ENCODE measurements around the gene CLPTM1L.
"Not testable (repeated sequence)": the region's sequence is repeated elsewhere in the genome, so short reads cannot be mapped to it uniquely, and the experiment has no call there.

The CLPTM1L gene

DNA sequence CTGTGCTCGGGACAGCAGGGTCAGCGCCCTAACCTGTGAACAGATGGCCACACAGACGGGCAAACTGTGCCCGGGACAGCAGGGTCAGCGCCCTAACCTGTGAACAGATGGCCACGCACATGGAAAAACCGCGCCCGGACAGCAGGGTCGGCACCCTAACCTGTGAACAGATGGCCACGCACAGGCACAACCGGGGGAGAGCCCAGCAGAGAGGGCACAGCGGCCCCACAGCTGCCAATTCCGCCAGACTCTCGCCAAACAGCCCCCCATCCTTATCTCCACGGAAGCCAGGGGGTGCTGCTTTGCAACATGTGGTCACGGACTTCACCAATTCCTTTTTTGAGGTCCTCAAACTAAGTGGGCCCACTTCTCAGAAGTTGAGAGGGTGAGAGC lies 5.1 kb downstream of the CLPTM1L start:
- H3K4me3 Mint-ChIP-seq, H3K9me3 Mint-ChIP-seq, H3K27me3 Mint-ChIP-seq, H3K27ac Mint-ChIP-seq: not testable (repeated sequence)
- Mint-ChIP-seq H3K36me3 (peaks cover 13% of the 10 kb centered on the region), H3K4me1 (peaks cover 38% of the 10 kb centered on the region)

DNA sequence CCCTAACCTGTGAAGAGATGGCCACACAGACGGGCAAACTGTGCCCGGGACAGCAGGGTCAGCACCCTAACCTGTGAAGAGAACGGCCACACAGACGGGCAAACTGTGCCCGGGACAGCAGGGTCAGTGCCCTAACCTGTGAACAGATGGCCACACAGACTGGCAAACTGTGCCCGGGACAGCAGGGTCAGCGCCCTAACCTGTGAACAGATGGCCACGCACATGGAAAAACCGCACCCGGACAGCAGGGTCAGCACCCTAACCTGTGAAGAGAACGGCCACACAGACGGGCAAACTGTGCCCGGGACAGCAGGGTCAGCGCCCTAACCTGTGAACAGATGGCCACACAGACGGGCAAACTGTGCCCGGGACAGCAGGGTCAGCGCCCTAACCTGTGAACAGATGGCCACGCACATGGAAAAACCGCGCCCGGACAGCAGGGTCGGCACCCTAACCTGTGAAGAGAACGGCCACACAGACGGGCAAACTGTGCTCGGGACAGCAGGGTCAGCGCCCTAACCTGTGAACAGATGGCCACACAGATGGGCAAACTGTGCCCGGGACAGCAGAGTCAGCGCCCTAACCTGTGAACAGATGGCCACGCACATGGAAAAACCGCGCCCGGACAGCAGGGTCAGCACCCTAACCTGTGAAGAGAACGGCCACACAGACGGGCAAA lies 5.6 kb downstream of the CLPTM1L start:
- H3K4me3 Mint-ChIP-seq, H3K27me3 Mint-ChIP-seq, H3K27ac Mint-ChIP-seq, H3K9me3 Mint-ChIP-seq: not testable (repeated sequence)
- Mint-ChIP-seq H3K36me3 (peaks cover 13% of the 10 kb centered on the region), H3K4me1 (peaks cover 38% of the 10 kb centered on the region)

DNA sequence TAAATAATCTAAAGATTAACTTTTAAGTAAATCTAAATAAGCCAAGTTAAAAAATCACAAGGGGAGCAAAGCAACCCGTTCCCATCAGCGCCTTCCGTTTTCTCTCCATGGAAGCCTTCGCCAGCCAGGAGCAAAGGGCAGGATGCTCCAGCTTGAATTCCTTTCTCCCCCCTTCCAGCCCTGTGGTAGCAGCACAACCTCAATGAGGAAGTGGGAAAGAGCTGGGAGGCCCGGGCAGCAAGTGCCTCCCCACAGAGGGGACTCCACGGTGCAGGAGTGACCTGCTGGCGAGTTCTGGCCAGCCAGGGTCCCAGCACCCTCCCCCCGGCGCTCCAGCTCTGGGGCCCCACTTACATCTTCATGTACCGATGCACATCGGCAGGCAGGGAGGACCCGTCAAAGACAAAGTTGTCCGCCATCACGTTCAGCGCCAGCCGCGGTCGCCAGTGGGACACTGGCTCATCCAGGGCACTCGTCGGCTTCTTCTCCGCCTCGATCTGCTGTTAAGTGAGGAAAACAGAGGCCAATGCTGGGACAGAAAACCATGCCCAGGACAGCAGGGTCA lies 6.3 kb downstream of the CLPTM1L start:
- H3K36me3 Mint-ChIP-seq = peaks cover 8% of the 10 kb centered on the region
- H3K27me3 Mint-ChIP-seq = no peaks in the 10 kb centered on the region
- no peak overlapping the region for H3K4me3 Mint-ChIP-seq
- no peak overlapping the region for H3K27ac Mint-ChIP-seq
- peaks cover 32% of the 10 kb centered on the region for H3K4me1 Mint-ChIP-seq
- no peaks in the 10 kb centered on the region for H3K9me3 Mint-ChIP-seq

DNA sequence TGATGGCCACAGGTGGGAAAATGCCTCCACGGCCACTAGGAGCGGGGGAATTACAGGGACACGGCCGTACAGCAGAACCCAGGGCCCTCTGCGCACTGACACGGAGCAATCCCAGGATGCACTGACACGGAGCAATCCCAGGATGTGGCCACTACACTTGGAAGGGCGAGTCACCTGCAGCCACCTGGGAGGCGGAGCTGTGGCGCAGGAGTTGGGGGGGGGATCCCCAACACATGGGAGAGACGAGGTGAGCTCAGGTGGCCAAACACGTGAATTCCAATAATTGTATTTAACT lies 6.8 kb downstream of the CLPTM1L start:
- peaks cover 10% of the 10 kb centered on the region for H3K36me3 Mint-ChIP-seq
- peaks cover 29% of the 10 kb centered on the region for H3K4me1 Mint-ChIP-seq
- H3K27me3 Mint-ChIP-seq = no peaks in the 10 kb centered on the region
- H3K9me3 Mint-ChIP-seq = no peaks in the 10 kb centered on the region
- H3K4me3 Mint-ChIP-seq = no peak overlapping the region
- H3K27ac Mint-ChIP-seq = no peak overlapping the region

DNA sequence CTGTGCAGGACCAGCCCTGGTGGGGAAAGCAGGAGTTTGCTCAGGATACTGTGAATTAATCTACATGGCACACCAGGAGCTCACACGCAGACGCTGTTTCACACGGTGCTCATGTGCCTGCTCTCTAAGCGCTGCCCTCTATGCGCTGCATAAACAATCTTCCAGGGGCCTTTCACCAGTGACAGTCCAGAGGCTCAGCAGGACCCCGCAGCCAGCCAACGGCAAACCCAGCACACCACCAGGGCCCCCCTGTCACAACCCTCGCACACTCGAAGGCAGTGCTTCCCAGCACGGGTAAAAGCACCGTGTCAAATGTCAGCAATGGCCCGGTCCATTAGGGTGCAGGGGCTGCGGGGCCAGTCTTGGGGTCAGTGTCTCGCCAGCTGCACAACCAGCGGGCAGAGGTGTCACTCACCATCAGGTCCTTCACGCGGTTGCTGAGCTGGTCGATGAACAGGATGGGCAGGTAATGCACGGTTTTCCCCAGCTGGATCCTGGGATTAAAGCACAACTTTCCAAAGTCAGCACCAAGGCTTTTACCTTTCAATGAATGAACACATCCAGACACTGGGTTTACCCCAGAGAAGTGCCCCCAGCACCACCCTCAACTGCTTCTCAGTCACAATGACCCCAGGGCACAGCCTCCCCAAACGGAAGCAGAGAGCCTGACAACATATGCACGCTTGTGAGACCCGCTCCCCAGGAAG lies 7.3 kb downstream of the CLPTM1L start:
- Mint-ChIP-seq H3K36me3 (peaks cover 9% of the 10 kb centered on the region), H3K27me3 (no peaks in the 10 kb centered on the region), H3K9me3 (no peaks in the 10 kb centered on the region), H3K4me3 (no peak overlapping the region), H3K4me1 (peaks cover 27% of the 10 kb centered on the region), H3K27ac (no peak overlapping the region)

DNA sequence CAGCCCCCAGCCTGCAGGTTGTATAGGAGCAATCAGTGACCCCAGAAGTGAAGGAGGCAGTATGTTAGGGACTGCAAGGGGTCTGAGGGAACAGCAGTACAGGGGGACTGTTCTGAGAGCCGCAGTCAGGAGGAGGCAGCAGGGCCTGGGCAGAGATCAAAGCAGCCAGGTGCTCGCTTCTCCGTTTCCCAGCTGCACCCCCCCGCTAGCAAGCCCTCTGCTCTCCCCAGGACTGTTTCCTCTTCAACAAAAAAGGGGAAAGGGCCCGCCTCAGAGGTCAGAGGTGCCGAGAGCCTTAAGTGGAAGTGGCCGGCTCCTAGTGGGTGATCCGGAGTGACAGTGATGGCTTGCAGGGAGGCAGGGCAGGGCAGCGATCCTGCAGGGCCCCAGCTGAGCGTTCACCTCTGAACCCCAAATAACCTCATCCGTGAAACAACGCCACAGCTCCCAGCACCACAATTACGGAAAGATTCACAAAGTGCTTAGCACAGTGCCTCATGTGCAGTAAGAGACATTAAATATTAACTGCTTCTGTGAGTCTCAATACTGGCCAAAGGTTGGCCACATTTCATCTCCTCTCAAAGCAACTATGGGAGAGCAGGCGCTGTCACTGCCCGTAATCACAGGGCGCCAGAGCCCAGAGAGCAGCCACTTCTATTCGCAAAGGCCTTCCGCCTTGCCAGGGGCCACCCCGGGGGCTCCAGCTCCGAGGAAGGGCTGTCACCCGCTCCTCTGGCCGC lies 8.0 kb downstream of the CLPTM1L start:
- no peaks in the 10 kb centered on the region for H3K9me3 Mint-ChIP-seq
- no peak overlapping the region for H3K4me3 Mint-ChIP-seq
- no peak overlapping the region for H3K27ac Mint-ChIP-seq
- H3K36me3 Mint-ChIP-seq = peaks cover 9% of the 10 kb centered on the region
- H3K27me3 Mint-ChIP-seq = no peaks in the 10 kb centered on the region
- H3K4me1 Mint-ChIP-seq = peaks cover 25% of the 10 kb centered on the region

DNA sequence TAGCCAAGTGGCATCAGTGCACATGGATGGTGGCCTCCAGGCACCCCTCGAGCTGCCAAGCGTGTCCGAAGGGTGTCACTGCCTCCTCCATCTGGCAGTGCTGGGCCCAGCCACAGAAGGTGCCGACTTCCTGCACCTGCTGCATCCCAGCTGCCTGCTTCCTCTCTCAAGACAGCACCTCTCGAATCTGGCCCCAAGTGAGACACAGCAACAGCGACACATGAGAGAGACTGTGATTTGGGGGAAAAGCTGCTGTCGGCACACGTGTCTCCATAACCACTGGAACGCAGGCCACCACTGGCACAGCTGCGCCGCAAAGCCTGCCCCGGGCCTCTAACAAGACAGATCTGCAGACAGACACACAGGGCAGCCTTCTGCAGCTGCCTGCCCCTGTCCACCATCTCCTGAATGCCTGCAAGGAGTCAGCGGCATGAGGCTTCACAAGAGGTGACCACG lies 8.8 kb downstream of the CLPTM1L start:
- Mint-ChIP-seq H3K9me3 (no peaks in the 10 kb centered on the region), H3K4me1 (peaks cover 20% of the 10 kb centered on the region), H3K27ac (no peak overlapping the region), H3K27me3 (no peaks in the 10 kb centered on the region), H3K4me3 (no peak overlapping the region), H3K36me3 (peaks cover 10% of the 10 kb centered on the region)

DNA sequence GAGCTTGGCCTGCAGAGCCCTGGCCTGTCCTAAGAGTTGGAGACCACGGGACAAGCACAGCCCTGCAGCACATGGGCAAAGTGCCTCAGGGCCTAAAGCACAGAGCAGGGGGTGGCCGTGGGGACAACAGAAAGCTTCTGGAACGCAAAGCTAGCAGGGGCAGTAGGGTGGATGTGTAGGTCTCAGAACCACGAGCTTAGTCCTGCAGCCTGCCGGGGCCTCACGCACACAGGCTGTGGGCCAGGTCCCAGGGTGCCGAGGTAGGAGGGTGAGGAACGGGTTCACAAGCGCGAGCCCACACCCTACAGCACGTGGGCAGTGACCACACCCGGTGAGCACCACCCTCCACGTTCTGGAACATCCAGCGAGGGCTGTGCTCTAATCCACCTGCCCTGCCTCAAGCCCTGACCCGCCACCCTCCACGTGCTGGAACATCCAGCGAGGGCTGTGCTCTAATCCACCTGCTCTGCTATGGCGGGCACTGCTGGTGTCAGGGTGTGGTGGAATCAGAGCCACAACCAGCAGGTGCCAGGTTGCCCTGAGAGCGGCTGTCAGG lies 9.3 kb downstream of the CLPTM1L start:
- no peak overlapping the region for H3K4me3 Mint-ChIP-seq
- no peaks in the 10 kb centered on the region for H3K9me3 Mint-ChIP-seq
- H3K27ac Mint-ChIP-seq = no peak overlapping the region
- peaks cover 8% of the 10 kb centered on the region for H3K36me3 Mint-ChIP-seq
- no peaks in the 10 kb centered on the region for H3K27me3 Mint-ChIP-seq
- peaks cover 18% of the 10 kb centered on the region for H3K4me1 Mint-ChIP-seq

DNA sequence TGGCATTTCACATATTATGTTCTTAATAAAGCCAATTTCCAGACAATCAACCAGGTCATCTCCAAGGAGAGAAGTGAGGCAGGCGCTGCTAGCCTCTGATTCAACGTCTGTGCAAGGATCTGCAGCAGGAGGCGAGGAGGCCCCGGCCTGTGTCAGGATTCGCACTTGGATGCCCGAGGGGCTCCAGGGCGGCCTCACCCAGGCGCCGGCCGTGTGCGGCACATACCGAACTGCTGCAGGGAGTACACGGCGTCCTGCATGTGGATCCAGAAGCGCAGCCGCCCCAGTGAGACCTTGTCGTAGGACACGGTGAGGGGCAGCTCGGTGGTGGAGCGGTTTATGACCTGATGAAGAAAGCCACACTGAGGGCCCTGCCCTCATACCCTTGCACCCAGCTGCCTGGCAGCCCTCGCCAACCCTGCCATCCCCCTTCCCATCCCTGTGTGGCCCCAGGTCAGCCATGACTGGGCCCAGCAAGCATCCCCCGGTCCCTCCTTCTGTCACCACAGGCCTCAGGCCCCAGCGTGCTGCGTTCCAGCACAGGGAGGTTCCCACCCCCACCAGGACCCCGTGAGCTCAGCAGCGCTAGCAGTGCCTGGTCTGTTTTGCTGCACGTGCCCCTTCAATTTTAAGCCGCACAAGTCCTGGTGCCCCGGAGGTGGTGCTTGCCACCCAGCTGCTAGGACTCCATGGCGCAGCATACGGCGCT lies 9.9 kb downstream of the CLPTM1L start:
- H3K4me3 Mint-ChIP-seq = no peak overlapping the region
- peaks cover 5% of the 10 kb centered on the region for H3K36me3 Mint-ChIP-seq
- H3K27me3 Mint-ChIP-seq = no peaks in the 10 kb centered on the region
- peaks cover 13% of the 10 kb centered on the region for H3K4me1 Mint-ChIP-seq
- no peak overlapping the region for H3K27ac Mint-ChIP-seq
- H3K9me3 Mint-ChIP-seq = no peaks in the 10 kb centered on the region

DNA sequence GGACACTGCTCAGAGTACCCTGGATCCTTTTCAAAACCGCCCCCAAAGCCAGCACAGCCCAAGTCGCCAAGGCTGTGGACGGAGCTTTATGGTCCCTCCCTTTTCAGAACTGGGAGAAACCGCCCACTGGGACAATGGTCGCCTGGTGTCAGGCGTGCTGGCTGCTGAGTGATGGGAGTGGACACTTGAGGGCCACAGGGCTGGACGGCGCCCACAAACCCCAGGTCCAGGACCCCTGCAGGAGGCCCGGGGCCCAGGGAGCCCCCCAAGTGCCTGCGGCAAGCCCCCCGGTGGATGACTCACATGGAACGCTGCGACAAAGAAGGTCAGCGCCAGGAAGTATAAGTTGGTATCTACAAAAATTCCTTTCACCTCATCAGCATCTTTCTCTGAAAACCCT lies 10.9 kb downstream of the CLPTM1L start:
- H3K36me3 Mint-ChIP-seq = peaks cover 5% of the 10 kb centered on the region
- H3K4me1 Mint-ChIP-seq = peaks cover 13% of the 10 kb centered on the region
- no peaks in the 10 kb centered on the region for H3K27me3 Mint-ChIP-seq
- no peaks in the 10 kb centered on the region for H3K9me3 Mint-ChIP-seq
- no peak overlapping the region for H3K4me3 Mint-ChIP-seq
- H3K27ac Mint-ChIP-seq = no peak overlapping the region

DNA sequence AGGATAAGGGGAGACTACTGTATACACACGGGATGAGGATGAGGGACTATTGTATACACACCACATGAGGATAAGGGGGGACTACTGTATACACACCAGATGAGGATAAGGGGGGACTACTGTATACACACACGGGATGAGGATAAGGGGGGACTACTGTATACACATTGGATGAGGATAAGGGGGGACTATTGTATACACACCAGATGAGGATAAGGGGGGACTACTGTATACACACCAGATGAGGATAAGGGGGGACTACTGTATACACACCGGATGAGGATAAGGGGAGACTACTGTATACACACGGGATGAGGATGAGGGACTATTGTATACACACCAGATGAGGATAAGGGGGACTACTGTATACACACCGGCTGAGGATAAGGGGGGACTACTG lies 11.6 kb downstream of the CLPTM1L start:
- not testable (repeated sequence) for H3K27me3 Mint-ChIP-seq, H3K27ac Mint-ChIP-seq, H3K4me3 Mint-ChIP-seq, H3K36me3 Mint-ChIP-seq, H3K9me3 Mint-ChIP-seq
- H3K4me1 Mint-ChIP-seq = peaks cover 19% of the 10 kb centered on the region

DNA sequence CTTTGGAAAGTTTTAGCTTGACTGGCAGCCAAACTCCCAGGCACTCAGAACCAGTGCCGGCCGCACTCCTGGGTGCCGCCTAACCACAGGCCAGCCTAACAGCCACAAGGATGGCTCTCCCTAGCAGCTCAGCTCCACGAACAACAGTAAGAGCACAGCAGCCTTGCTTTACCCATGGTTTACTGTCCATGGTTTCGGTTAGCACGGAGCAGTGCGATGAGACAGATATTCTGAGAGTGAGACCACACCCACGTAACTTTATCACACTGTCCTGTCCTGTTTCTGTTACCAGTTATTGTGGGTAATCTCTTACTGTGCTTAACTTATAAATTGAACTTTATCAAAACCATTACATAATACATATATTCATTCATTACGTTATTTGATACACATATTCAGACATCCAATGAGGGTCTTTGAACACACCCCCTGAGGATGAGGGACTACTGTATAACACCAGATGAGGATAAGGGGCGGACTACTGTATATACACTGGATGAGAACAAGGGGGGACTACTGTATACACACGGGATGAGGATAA lies 12.4 kb downstream of the CLPTM1L start:
- H3K27me3 Mint-ChIP-seq = no peaks in the 10 kb centered on the region
- peaks cover 19% of the 10 kb centered on the region for H3K4me1 Mint-ChIP-seq
- no peak overlapping the region for H3K4me3 Mint-ChIP-seq
- H3K27ac Mint-ChIP-seq = no peak overlapping the region
- H3K36me3 Mint-ChIP-seq = peaks cover 5% of the 10 kb centered on the region
- no peaks in the 10 kb centered on the region for H3K9me3 Mint-ChIP-seq

DNA sequence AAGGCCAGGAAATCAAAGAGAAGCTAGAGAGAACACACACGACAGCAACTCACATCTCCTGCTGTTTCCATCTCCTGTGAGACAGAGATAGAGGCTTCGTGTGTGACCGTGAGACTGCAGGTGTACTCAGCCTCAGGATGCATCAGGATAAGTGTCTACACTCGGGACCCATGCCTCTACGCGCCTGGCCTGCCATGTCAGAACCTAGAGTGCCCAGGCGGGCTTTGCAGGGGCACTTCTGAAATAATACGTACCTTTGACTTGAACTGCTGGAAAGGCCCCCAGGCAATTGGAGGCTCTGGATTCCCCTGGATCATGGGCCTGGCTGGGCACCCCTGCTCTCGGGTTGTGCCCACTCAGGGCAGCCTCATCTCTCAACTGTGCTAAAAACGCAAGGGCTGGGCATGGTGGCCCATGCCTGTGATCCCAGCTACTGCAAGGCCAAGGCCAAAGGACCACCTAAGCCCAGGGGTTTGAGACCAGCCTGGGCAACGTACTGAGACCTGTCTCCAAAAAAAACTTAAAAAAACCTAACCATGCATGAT lies 13.0 kb downstream of the CLPTM1L start:
- Mint-ChIP-seq H3K27ac (peak overlapping the region; percentile 17), H3K27me3 (no peaks in the 10 kb centered on the region), H3K4me1 (peaks cover 19% of the 10 kb centered on the region), H3K4me3 (no peak overlapping the region), H3K36me3 (peaks cover 5% of the 10 kb centered on the region), H3K9me3 (no peaks in the 10 kb centered on the region)

DNA sequence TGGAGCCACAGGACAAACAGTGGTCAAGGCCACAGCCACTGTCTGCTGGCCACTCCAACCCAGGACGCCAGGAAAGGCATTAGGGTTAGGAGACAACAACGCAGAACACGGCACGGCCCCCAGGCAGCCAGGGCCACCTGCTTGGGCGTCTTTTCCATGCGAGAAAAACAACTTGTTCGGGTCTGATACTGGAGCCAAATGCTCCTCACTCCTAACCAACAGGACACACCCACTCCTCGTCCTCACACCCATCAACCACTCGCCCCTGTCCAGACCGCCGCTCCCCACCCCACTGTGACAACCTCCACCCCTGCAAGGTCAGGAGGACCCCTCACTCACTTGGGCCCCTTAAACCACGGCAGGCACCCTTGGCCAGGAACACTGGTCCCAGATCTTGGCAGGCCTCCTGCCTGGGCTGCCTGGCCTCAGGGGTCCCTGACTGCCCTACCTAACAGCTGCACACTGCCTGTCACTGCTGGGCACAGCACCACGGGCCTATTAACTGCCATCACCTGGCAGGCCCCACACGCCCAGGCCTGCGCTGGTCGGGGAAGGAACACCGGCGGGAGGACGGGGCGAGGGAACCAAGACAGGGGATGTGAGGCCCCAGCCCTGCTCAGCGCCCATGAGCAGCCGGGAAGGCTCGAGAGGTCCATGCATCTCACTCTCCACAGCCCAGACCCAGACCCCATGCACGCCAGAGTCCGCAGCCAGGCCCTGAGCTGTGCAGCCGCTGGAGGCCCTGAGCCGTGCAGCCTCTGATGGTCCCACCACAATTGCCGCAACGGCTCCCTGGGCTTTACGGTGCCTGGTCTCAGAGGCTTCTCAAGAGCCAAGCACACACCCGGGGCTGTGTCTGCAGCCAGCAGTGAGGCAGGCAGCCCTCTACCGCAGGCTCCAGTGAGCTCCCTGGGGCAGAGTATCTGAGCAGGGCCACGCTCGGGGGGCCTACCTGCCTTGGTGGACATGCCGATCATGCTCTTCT lies 13.8 kb downstream of the CLPTM1L start:
- Mint-ChIP-seq H3K9me3 (no peaks in the 10 kb centered on the region), H3K4me1 (peaks cover 12% of the 10 kb centered on the region), H3K27ac (no peak overlapping the region), H3K36me3 (peaks cover 7% of the 10 kb centered on the region), H3K27me3 (no peaks in the 10 kb centered on the region), H3K4me3 (no peak overlapping the region)

All from activated naive CD4-positive, alpha-beta T cell treated with anti-CD3 and anti-CD28 coated beads, Interleukin-2, amount 50 U/mL, for 24 hours (primary cell).